ENCODE results near the gene LRRK1.

- TF ChIP-seq, protein P1, sequence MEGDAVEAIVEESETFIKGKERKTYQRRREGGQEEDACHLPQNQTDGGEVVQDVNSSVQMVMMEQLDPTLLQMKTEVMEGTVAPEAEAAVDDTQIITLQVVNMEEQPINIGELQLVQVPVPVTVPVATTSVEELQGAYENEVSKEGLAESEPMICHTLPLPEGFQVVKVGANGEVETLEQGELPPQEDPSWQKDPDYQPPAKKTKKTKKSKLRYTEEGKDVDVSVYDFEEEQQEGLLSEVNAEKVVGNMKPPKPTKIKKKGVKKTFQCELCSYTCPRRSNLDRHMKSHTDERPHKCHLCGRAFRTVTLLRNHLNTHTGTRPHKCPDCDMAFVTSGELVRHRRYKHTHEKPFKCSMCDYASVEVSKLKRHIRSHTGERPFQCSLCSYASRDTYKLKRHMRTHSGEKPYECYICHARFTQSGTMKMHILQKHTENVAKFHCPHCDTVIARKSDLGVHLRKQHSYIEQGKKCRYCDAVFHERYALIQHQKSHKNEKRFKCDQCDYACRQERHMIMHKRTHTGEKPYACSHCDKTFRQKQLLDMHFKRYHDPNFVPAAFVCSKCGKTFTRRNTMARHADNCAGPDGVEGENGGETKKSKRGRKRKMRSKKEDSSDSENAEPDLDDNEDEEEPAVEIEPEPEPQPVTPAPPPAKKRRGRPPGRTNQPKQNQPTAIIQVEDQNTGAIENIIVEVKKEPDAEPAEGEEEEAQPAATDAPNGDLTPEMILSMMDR (conservative IDR thresholded peaks at IDR 0.05; ENCODE audit: low read depth in 2 of 2): no peak
- TF ChIP-seq POLR2AphosphoS5 (IDR thresholded peaks at IDR 0.05; ENCODE audit: low read depth) (no peak), EZH2 (IDR thresholded peaks at IDR 0.05; ENCODE audit: low read depth, unreplicated experiment) (no peak), REST (IDR thresholded peaks at IDR 0.05; ENCODE audit: unreplicated experiment) (no peak), EZH2phosphoT487 (IDR thresholded peaks at IDR 0.05; ENCODE audit: unreplicated experiment) (no peak), JUNB (IDR thresholded peaks at IDR 0.05; ENCODE audit: unreplicated experiment) (no peak), ZNF114 (CRISPR knock-in tag; IDR thresholded peaks at IDR 0.05) (no peak), CREB1 (CRISPR knock-in tag; IDR thresholded peaks at IDR 0.05; ENCODE audit: low read depth) (no peak), NANOG (IDR thresholded peaks at IDR 0.05; ENCODE audit: borderline replicate concordance) (no peak), ZNF462 (CRISPR knock-in tag; IDR thresholded peaks at IDR 0.05) (no peak), STAT1 (IDR thresholded peaks at IDR 0.05; ENCODE audit: unreplicated experiment) (no peak)
- TF ChIP-seq, protein P2, sequence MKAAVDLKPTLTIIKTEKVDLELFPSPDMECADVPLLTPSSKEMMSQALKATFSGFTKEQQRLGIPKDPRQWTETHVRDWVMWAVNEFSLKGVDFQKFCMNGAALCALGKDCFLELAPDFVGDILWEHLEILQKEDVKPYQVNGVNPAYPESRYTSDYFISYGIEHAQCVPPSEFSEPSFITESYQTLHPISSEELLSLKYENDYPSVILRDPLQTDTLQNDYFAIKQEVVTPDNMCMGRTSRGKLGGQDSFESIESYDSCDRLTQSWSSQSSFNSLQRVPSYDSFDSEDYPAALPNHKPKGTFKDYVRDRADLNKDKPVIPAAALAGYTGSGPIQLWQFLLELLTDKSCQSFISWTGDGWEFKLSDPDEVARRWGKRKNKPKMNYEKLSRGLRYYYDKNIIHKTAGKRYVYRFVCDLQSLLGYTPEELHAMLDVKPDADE (IDR thresholded peaks at IDR 0.05): no peak
These were observed 6.3 kb downstream of the LRRK1 start for GRCh38 chr15:100925480-100925879.

All from GM23338 (cell line).